GM21526 (cell line): ENCODE data around the gene ACAP3.
A peak's percentile ranks its signal among the peaks of the same experiment; 100 is the strongest.
"Not testable (repeated sequence)": the region's sequence is repeated elsewhere in the genome, so short reads cannot be mapped to it uniquely, and the experiment has no call there.

Experiments
- ATAC-seq: cut with Tn5 transposase; IDR thresholded peaks from one replicate; pipeline ENCODE4 v1.9.1; 2021; ENCODE audit warnings: moderate library complexity; ENCODE audit not compliant: unreplicated experiment, low FRiP score

The ACAP3 gene

GRCh38 chr1:1316199-1316598 lies 8.5 kb upstream of the ACAP3 start:
- not testable (repeated sequence) for ATAC-seq

GRCh38 chr1:1315435-1315954 lies 7.8 kb upstream of the ACAP3 start:
- no peak for ATAC-seq

- no peak for ATAC-seq
These were observed 7.1 kb upstream of the ACAP3 start for GRCh38 chr1:1314678-1315335.

GRCh38 chr1:1314237-1314586 lies 6.5 kb upstream of the ACAP3 start:
- no peak for ATAC-seq

GRCh38 chr1:1313500-1314236 lies 5.9 kb upstream of the ACAP3 start:
- ATAC-seq: no peak

- no peak for ATAC-seq
These were observed 5.0 kb upstream of the ACAP3 start for GRCh38 chr1:1312450-1313314.

- no peak for ATAC-seq
These were observed 3.7 kb upstream of the ACAP3 start for GRCh38 chr1:1311107-1312104.

GRCh38 chr1:1310476-1311053 lies 2.8 kb upstream of the ACAP3 start:
- no peak for ATAC-seq

- ATAC-seq: no peak
These were observed 2.3 kb upstream of the ACAP3 start for GRCh38 chr1:1310109-1310385.

- ATAC-seq: no peak
These were observed 1.8 kb upstream of the ACAP3 start for GRCh38 chr1:1309251-1310108.

- ATAC-seq: peak; percentile 6
These were observed 1.1 kb upstream of the ACAP3 start for GRCh38 chr1:1308756-1309250.

- ATAC-seq: peak; percentile 5
These were observed 338 bp downstream of the ACAP3 start for GRCh38 chr1:1307261-1307922.

- no peak for ATAC-seq
These were observed 969 bp downstream of the ACAP3 start for GRCh38 chr1:1306661-1307260.

GRCh38 chr1:1306070-1306660 lies 1.6 kb downstream of the ACAP3 start:
- no peak for ATAC-seq

- no peak for ATAC-seq
These were observed 2.2 kb downstream of the ACAP3 start for GRCh38 chr1:1305300-1306069.
